GM23248 (cell line): ENCODE results near the gene ANGPTL2.

Experiments
- EZH2 ChIP-seq: fragments of 200-600 bp; sonication (generic); IDR thresholded peaks from 2 replicates; pipeline ENCODE4 v1.6.1; 2018; ENCODE audit warnings: antibody characterized with exemption, mild to moderate bottlenecking; ENCODE audit not compliant: insufficient read depth, poor library complexity, severe bottlenecking
- EZH2phosphoT487 ChIP-seq: fragments of 200-600 bp; sonication (generic); IDR thresholded peaks from 2 replicates; pipeline ENCODE4 v1.6.1; 2018; ENCODE audit warnings: antibody characterized with exemption, moderate library complexity, mild to moderate bottlenecking, low read depth; ENCODE audit not compliant: insufficient read depth

DNA sequence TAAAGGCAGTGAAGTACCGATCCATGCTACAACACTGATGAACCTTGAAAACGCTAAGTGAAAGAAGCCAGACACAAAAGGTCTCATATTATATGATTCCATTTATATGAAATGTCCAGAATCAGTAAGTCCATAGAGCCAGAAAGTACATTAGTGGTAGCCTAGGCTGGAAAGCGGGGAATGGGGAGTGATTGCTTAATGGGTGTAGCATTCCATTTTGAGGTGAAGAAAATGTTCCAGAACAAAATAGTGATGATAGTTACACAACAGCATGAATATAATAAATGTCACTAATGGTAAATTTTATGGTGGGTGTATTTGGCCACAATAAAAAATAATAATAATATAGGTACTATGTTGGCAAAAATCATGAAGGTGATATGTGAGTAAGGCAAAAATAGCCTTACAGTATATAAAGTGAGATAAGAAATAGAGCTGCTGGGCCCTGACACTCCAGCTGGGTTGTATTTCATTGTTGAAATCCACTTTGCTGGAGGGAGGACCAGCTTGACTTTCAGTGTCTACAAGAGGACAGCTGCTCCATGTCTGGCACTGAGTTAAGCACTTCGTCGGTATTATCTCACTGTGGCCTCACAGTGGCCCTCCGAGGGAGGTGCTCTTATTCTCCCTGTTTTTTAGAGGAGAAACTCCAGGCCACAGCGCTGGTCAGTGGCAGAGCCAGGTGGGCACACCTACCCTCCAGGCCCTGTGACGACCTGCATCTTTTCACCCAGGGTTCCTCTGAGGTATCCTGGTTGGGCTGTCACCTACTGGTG lies 22.4 kb upstream of the ANGPTL2 start:
- TF ChIP-seq EZH2phosphoT487: no peak
- TF ChIP-seq EZH2: no peak
